DMS153 treated with DMSO at 0.1 percent for 48 hours (cell line): ENCODE data around the gene GLT6D1.
"Not testable (repeated sequence)": the region's sequence is repeated elsewhere in the genome, so short reads cannot be mapped to it uniquely, and the experiment has no call there.

Experiments
- DNase-seq: peaks from one replicate; lab custom pipeline; 2025; ENCODE audit not compliant: unreplicated experiment; lab: John Stamatoyannopoulos, UW

Gene GLT6D1, protein sequence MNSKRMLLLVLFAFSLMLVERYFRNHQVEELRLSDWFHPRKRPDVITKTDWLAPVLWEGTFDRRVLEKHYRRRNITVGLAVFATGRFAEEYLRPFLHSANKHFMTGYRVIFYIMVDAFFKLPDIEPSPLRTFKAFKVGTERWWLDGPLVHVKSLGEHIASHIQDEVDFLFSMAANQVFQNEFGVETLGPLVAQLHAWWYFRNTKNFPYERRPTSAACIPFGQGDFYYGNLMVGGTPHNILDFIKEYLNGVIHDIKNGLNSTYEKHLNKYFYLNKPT

GRCh38 chr9:135639196-135639595 is at the start of gene GLT6D1:
Gene GLT6D1, minus strand, starts transcription at chr9:135639540. Its CDS starts 353 bp downstream, at chr9:135639187.
- DNase-seq: no peak

- DNase-seq: no peak
Observed at GRCh38 chr9:135689011-135689410, 49.7 kb upstream of the GLT6D1 start.

GRCh38 chr9:135687216-135687615 is 47.9 kb upstream of the GLT6D1 start:
- no peak for DNase-seq

DNA sequence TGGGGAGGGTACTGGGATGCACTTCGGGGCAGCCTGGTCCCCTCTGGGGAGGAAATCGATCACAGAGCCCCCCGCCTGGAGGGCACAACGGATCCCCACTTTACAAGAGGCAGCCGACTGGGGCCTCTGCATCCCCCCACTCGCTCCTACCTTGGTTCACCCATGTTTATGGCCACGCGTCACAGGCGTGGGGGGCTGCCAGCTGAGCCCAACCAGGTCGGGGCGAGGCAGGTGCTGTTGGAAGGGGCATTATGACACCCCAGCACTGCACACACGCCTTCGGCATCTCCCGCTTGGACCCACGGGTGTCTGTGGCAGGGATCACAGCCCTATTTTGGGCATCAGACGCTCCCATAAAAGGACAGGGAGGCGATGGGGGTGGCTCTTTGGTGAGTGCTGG is 45.4 kb upstream of the GLT6D1 start:
- no peak for DNase-seq

DNA sequence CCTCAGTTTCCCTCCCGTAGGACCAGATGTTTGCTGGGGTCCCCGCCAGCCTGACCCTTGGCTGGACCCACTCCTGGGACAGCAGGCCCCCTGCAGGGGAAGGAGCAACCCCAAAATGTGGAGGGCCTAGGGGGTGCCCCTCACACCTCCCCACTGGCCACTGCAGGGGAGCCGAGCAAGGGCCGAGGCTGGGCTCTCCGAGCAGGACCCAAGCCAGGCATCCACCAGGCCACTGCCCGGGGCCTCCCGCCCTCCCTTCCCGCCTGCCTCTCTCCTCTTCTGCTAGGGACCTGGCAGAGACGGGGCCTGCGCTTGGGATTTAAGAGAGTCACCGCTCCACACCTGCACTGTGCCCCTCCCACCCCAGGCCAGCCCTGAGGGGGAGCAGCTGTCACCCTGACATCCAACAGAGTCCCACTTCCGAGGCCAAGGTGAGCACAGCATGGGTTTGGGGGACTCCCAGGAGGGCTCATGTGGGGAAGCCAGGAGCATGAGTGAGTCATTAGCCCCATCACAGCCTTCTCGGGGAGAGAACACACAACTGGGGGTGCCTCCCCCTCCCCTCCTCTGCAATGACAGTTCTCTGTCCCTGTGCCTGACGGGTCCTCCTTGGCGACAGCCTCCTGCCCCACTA is 44.2 kb upstream of the GLT6D1 start:
- no peak for DNase-seq

DNA sequence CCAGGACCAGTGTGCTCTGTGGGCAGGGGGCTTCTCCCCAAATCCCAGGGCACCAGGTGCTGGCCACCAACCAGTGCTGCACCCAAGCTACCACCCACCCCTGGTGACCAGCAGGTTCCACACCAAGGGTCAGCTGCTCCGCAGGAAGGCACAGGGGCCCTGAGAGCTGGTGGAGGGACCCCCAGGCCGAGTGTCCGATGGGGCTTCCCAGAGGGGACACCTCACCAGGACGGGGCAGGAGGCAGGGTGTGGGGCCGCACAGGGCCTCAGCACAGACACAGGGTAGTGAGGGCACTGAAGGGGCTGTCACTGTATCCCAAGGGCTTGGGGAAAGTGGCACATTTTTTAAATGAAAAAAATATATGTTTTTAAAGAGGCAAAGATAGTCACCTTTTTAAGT is 41.8 kb upstream of the GLT6D1 start:
- DNase-seq: no peak

- no peak for DNase-seq
Observed at GRCh38 chr9:135680056-135680455, 40.7 kb upstream of the GLT6D1 start.

DNA sequence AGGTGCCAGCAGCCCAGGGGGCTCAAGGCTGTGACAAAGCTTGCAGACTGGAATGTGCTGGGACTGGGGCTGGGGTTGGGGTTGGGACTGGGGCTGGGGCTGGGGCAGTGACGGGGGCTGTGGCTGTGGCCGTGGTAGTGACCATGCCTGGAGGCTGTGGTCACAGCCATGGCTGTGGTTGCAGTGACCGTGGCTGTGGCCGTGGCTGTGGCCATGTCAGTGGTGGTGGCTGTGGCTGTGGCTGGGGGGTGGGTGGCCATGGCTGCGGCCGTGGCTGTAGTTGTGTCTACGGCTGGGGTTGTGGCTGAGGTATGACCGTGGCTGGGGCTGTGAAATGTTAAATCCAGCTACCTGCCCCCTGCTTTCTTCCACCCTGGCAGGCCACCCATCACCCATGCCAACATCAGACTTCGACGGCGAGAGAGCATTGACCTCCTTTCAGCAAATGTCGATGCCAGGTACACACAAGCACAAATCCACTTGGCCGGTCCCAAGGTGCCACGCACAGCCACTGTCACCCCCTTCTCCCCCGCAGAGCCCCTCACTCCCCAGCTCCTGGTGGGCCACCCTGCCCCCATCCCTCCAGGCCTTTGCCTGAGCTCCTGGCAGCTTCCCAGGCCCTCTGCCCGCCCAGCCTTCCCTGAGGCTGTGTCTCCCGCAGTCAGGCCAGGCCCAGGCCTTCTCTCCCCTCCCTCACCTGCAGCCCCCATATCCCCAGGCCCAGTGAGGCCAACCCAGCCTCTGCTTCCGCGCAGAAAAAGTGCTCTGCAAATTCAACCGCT is 39.1 kb upstream of the GLT6D1 start:
- no peak for DNase-seq

- DNase-seq: no peak
Observed at GRCh38 chr9:135677641-135678168, 38.4 kb upstream of the GLT6D1 start.

DNA sequence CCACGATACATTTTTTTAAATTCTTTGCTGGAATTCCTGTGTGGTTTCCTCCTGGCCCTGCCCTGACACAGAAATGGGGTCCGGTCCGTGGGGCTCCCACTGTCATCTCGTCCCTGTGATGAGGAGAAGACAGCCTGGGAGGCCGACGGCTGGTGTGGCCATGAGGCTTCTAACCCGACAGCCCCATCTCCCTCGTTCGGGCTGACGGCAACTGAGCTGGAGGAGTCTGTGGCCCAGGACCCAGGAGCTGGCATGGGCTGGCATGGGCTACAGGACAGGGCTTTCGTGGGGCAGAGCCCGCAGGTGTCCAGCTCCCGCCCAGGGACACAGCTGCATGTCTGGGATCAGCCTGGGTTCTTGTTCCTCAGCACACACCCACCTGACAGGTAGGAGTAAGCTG is 37.6 kb upstream of the GLT6D1 start:
- DNase-seq: no peak

DNA sequence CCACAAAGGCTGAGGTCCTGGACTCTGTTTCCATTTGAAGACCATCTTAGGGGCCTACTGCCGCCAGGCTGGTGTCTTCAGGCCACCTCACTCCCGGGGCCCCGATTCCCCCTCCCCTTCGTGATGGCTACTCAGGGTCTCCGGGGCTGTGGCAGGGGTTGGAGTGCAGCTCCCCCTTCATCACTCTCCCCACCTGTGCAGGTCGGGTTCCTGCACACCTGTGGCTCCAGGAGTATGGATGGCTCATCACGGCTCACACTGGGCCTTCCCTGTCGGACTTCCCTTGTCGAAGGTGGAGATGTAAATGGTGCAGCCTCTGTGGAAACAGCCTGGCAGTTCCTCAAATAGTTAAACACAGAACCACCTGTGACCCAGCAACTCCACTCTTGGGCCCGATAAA is 35.6 kb upstream of the GLT6D1 start:
- no peak for DNase-seq

- no peak for DNase-seq
Observed at GRCh38 chr9:135673941-135674340, 34.6 kb upstream of the GLT6D1 start.

DNA sequence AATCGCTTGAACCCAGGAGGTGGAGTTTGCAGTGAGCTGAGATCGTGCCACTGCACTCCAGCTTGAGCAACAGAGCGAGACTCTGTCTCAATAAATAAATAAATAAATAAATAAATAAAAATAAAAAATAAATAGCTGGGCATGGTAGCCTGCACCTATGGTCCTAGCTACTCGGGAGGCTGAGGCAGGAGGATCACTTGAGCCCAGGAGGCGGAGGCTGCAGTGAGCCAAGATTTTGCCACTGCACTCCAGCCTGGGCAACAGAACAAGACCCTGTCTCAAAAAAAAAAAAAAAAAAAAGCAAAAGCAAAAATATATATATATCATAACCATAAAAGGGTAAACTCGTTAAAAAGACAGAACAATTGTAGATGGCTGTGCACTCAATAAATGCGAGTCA is 33.4 kb upstream of the GLT6D1 start:
- DNase-seq: not testable (repeated sequence)

- no peak for DNase-seq
Observed at GRCh38 chr9:135671591-135672041, 32.3 kb upstream of the GLT6D1 start.

GRCh38 chr9:135670721-135671590 is 31.6 kb upstream of the GLT6D1 start:
- DNase-seq: no peak

GRCh38 chr9:135669616-135670285 is 30.4 kb upstream of the GLT6D1 start:
- no peak for DNase-seq

- not testable (repeated sequence) for DNase-seq
Observed at GRCh38 chr9:135669018-135669417, 29.7 kb upstream of the GLT6D1 start.

DNA sequence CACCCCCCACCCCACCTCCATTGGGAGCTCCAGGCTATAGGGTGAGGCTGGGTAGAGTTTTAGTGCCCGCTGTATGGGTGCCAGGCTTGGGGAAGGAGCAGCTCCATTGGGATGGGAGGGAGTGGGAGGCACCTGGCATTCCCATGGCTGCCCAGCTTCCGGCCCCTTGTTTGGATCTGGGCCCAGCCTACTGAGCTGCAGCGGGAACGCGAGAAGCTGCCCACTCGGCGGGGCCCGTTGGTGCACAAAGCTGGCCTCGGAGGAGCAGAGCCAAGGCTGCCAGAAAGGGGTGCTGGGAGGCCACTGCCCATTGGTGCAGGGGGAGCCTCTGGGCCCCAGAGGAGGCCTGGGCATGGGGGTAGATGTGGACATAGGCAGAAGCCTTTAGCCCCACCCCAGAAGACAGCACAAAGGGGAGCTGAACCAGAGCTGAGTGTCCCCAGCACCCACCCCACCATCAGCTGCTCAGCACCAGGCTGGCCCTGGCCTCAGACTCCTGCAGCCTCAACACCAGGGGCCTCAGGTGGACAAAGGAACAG is 28.2 kb upstream of the GLT6D1 start:
- DNase-seq: no peak

DNA sequence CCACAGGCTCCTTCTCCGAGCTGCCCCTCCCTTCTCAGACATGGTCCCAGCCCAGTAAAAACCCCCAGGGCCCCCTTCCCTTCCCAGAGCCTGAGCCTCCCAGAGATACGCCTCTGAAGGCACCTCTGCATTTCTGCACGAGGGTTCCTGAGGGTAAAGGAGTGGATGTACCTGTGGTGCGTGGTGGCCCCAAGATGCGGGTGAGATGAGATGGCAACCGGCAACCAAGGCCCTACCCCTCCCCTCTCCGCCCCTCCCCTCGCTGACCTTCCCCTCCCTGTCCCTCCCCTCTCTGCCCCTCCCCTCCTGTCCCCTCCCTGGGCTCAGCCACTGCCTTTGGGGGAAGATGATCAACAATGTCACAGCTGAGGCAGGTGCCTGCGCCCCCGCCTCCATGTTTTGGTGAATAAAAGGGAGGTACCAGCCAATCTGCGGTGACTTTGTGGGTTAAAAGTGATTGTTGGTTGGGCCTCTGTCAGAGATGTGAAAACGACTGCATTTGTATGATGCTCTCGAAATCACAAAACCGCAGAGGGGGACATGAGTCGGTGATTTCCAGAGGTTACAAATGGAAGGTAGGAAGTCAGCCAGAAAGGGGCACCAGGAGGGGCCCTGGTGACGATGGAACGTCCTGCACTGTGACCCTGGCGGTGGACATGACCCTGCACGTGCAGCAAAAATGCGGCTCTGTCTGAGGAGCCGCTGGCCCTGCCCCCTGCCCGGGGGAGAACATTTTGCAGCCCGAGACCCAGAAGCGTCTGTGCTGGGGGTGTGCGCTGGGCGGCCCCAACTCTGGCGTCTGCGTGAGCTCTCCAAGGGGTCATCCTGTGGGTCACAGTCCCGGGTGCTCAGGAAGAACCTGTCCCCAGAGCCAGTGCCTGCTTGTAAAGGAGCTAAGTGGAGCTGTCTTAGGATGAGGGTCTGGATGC is 27.5 kb upstream of the GLT6D1 start:
- DNase-seq: no peak
